Esophagus squamous epithelium (tissue), 5 donors: ENCODE measurements around the gene RBFOX2. TPM values are rescaled to one million over a fixed set of nuclear protein-coding genes. Genes with fewer than 3 reads are reported as not detected.
A peak's percentile ranks its signal among the peaks of the same experiment; 100 is the strongest.

Experiments
- DNase-seq: peaks from one replicate; lab custom pipeline; 2025; lab: John Stamatoyannopoulos, UW
- H3K27ac ChIP-seq, 4 donors: fragments of 200-600 bp; sonication (generic); one replicate each; pipeline ENCODE4 v1.5.1; 2016 to 2019; ENCODE audit warnings: mild to moderate bottlenecking in 1 of 4
- H3K27me3 ChIP-seq, 4 donors: fragments of 200-600 bp; sonication (generic); 1 replicate in 3 of 4; 2 replicates in 1 of 4; pipeline versions ENCODE4 v1.5.1 to v1.6.0; 2017 to 2021; ENCODE audit warnings: antibody characterized with exemption in 1 of 4
- H3K36me3 ChIP-seq, 3 donors: fragments of 200-600 bp; sonication (generic); one replicate each; pipeline ENCODE4 v1.5.1; 2016 to 2019
- H3K4me1 ChIP-seq, 3 donors: fragments of 200-600 bp; sonication (generic); one replicate each; pipeline ENCODE4 v1.5.1; 2017 to 2019
- H3K4me3 ChIP-seq, 4 donors: fragments of 200-600 bp; sonication (generic); 1 replicate in 3 of 4; 2 replicates in 1 of 4; pipeline ENCODE4 v1.5.1; 2016 to 2019; ENCODE audit warnings: mild to moderate bottlenecking in 2 of 4, moderate library complexity in 1 of 4
- H3K9me3 ChIP-seq, 3 donors: fragments of 200-600 bp; sonication (generic); one replicate each; pipeline ENCODE4 v1.5.1; 2016 to 2019
- CTCF ChIP-seq, 6 experiments: fragments of 450-650 bp in 4 of 6; fragments of 200-600 bp in 2 of 6; sonication (generic) in 2 of 6; IDR thresholded peaks; one replicate each; pipeline ENCODE4 v1.5.1; 2016 to 2019; ENCODE audit warnings: antibody characterized with exemption in 6 of 6, mild to moderate bottlenecking in 4 of 6, moderate library complexity in 4 of 6
- POLR2A ChIP-seq, 4 donors: fragments of 450-650 bp; IDR thresholded peaks; one replicate each; pipeline ENCODE4 v1.6.1; 2017; ENCODE audit warnings: antibody characterized with exemption in 4 of 4, mild to moderate bottlenecking in 4 of 4, moderate library complexity in 3 of 4
- WGBS, 2 donors: methylation state at CpG; one replicate each; pipeline ENCODE4 v1.1.5; 2018; 5-methylcytosine and 5-hydroxymethylcytosine counted together
- intact Hi-C: fragments of 100-400 bp; cut with DNase I; formaldehyde crosslinking; loops from one replicate; pipeline ENCODE4 v1.15.0; 2022
- total RNA-seq, 4 donors: library from RNA; depleted of rRNA; stranded (reverse); fragments of >200 nt; gene quantifications; one replicate each; pipeline ENCODE4 v1.1.0, GENCODE V29; 2016
- donor health status: DM: yes; HTN: yes; CAD: no.

The RBFOX2 gene
- total RNA-seq, 4 donors from 2014 or later: 33.3 to 69.6 (median 46.3) TPM

- no peak for TF ChIP-seq POLR2A (IDR thresholded peaks at IDR 0.05)
- TF ChIP-seq CTCF (IDR thresholded peaks at IDR 0.05): no peak
- H3K27ac ChIP-seq: peak overlapping the region in 2 of 4 donors; percentile 35 to 53
- no peak for DNase-seq
Observed at GRCh38 chr22:35905894-35906293, 122.7 kb downstream of the RBFOX2 start.

GRCh38 chr22:35904752-35905151 is 123.9 kb downstream of the RBFOX2 start:
- H3K9me3 ChIP-seq: no peaks in the 10 kb centered on the region
- intact Hi-C loops: no loop called here
- H3K4me1 ChIP-seq: peaks cover 0 to 73% (median 16%) of the 10 kb centered on the region in 3 donors
- TF ChIP-seq CTCF (IDR thresholded peaks at IDR 0.05) (no peak), POLR2A (IDR thresholded peaks at IDR 0.05) (no peak)
- 72 to 79% methylated on average over 6 of the region's 6 CpGs for WGBS, 2 donors
- H3K4me3 ChIP-seq: no peak overlapping the region
- H3K27ac ChIP-seq: no peak overlapping the region
- DNase-seq: no peak
- no peaks in the 10 kb centered on the region for H3K36me3 ChIP-seq
- H3K27me3 ChIP-seq: no peaks in the 10 kb centered on the region

More at GRCh38 chr22:35905894-35906293, 122.7 kb downstream of the RBFOX2 start:
- H3K9me3 ChIP-seq: no peaks in the 10 kb centered on the region
- no peak overlapping the region for H3K4me3 ChIP-seq
- no peaks in the 10 kb centered on the region for H3K27me3 ChIP-seq
- no peaks in the 10 kb centered on the region for H3K36me3 ChIP-seq
- peaks cover 0 to 73% (median 14%) of the 10 kb centered on the region in 3 donors for H3K4me1 ChIP-seq
- intact Hi-C loops: no loop called here
- WGBS, 2 donors: 35 to 60% methylated on average over 1 of the region's 1 CpG

GRCh38 chr22:35904336-35904692 is 124.3 kb downstream of the RBFOX2 start:
- Histone ChIP-seq H3K4me3 (no peak overlapping the region), H3K4me1 (peaks cover 0 to 73% (median 14%) of the 10 kb centered on the region in 3 donors), H3K9me3 (no peaks in the 10 kb centered on the region), H3K27ac (no peak overlapping the region), H3K27me3 (no peaks in the 10 kb centered on the region), H3K36me3 (no peaks in the 10 kb centered on the region)
- intact Hi-C loops: no loop called here
- 61 to 73% methylated on average over 2 of the region's 2 CpGs for WGBS, 2 donors
- DNase-seq: no peak
- TF ChIP-seq POLR2A (IDR thresholded peaks at IDR 0.05) (no peak), CTCF (IDR thresholded peaks at IDR 0.05) (no peak)

- DNase-seq: no peak
- H3K27ac ChIP-seq: no peak overlapping the region
- H3K9me3 ChIP-seq: no peaks in the 10 kb centered on the region
- no peaks in the 10 kb centered on the region for H3K36me3 ChIP-seq
- 64 to 69% methylated on average over 3 of the region's 3 CpGs for WGBS, 2 donors
- H3K4me3 ChIP-seq: no peak overlapping the region
- no peaks in the 10 kb centered on the region for H3K27me3 ChIP-seq
- intact Hi-C loops: no loop called here
- H3K4me1 ChIP-seq: peaks cover 0 to 69% (median 14%) of the 10 kb centered on the region in 3 donors
- no peak for TF ChIP-seq POLR2A (IDR thresholded peaks at IDR 0.05)
- no peak for TF ChIP-seq CTCF (IDR thresholded peaks at IDR 0.05)
Observed at GRCh38 chr22:35903571-35904335, 124.9 kb downstream of the RBFOX2 start.

- H3K27me3 ChIP-seq: no peaks in the 10 kb centered on the region
- intact Hi-C loops: no loop called here
- H3K4me1 ChIP-seq: peaks cover 6 to 79% (median 30%) of the 10 kb centered on the region in 3 donors
- H3K36me3 ChIP-seq: no peaks in the 10 kb centered on the region
- TF ChIP-seq POLR2A (IDR thresholded peaks at IDR 0.05): no peak
- 52 to 56% methylated on average over 5 of the region's 5 CpGs for WGBS, 2 donors
- no peak overlapping the region for H3K4me3 ChIP-seq
- H3K27ac ChIP-seq: peak overlapping the region in 2 of 4 donors; percentile 44 to 45
- DNase-seq: no peak
- no peaks in the 10 kb centered on the region for H3K9me3 ChIP-seq
Observed at GRCh38 chr22:35900483-35901168, 128.0 kb downstream of the RBFOX2 start.
